ENCODE measurements around the gene SAXO2. TPM values are rescaled to one million over a fixed set of nuclear protein-coding genes. Genes with fewer than 3 reads are reported as not detected.

The SAXO2 gene
- total RNA-seq, 1 donor from 2014 or later = 6.0 TPM

- Mint-ChIP-seq H3K36me3 (ENCODE audit: insufficient read depth) (no peaks in the 10 kb centered on the region), H3K27ac (no peak overlapping the region), H3K27me3 (peaks cover 3% of the 10 kb centered on the region), H3K4me3 (ENCODE audit: low read depth) (no peak overlapping the region), H3K9me3 (ENCODE audit: low read depth) (no peaks in the 10 kb centered on the region), H3K4me1 (ENCODE audit: low read depth) (no peaks in the 10 kb centered on the region)
- no peak for DNase-seq (ENCODE audit: low spot score, unreplicated experiment)
- TF ChIP-seq CTCF (IDR thresholded peaks at IDR 0.05; ENCODE audit: unreplicated experiment) = no peak
These were observed 38.3 kb downstream of the SAXO2 start for GRCh38 chr15:82300883-82301282.

- no peak overlapping the region for H3K4me3 Mint-ChIP-seq (ENCODE audit: low read depth)
- no peak overlapping the region for H3K27ac Mint-ChIP-seq
- no peaks in the 10 kb centered on the region for H3K9me3 Mint-ChIP-seq (ENCODE audit: low read depth)
- peaks cover 3% of the 10 kb centered on the region for H3K27me3 Mint-ChIP-seq
- H3K36me3 Mint-ChIP-seq (ENCODE audit: insufficient read depth) = no peaks in the 10 kb centered on the region
- H3K4me1 Mint-ChIP-seq (ENCODE audit: low read depth) = no peaks in the 10 kb centered on the region
- DNase-seq (ENCODE audit: low spot score, unreplicated experiment) = no peak
- TF ChIP-seq CTCF (IDR thresholded peaks at IDR 0.05; ENCODE audit: unreplicated experiment) = no peak
These were observed 38.8 kb downstream of the SAXO2 start for GRCh38 chr15:82301296-82302016.

GRCh38 chr15:82303956-82304777, 41.5 kb downstream of the SAXO2 start:
- Mint-ChIP-seq H3K36me3 (ENCODE audit: insufficient read depth) (no peaks in the 10 kb centered on the region), H3K27me3 (peaks cover 7% of the 10 kb centered on the region), H3K27ac (no peak overlapping the region), H3K4me1 (ENCODE audit: low read depth) (peaks cover 2% of the 10 kb centered on the region), H3K9me3 (ENCODE audit: low read depth) (no peaks in the 10 kb centered on the region), H3K4me3 (ENCODE audit: low read depth) (no peak overlapping the region)
- no peak for TF ChIP-seq CTCF (IDR thresholded peaks at IDR 0.05; ENCODE audit: unreplicated experiment)
- no peak for DNase-seq (ENCODE audit: low spot score, unreplicated experiment)

DNA sequence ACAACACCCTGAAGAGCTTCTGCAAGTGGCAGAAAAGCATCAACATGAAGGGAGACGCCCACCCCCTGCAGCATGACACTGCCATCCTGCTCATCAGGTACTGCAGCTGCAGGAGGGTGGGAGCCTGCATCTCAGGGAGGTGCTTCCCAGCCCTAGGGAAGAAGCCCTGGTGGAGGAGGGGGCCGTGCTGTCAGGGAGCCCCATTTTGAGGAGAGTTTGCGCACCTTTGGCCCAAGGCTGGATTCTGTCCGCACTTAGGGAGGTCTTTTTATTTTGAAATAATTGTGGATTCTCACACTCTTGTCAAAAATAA, 42.1 kb downstream of the SAXO2 start:
- no peak overlapping the region for H3K4me3 Mint-ChIP-seq (ENCODE audit: low read depth)
- no peak for TF ChIP-seq CTCF (IDR thresholded peaks at IDR 0.05; ENCODE audit: unreplicated experiment)
- no peaks in the 10 kb centered on the region for H3K36me3 Mint-ChIP-seq (ENCODE audit: insufficient read depth)
- DNase-seq (ENCODE audit: low spot score, unreplicated experiment) = no peak
- H3K4me1 Mint-ChIP-seq (ENCODE audit: low read depth) = peaks cover 2% of the 10 kb centered on the region
- peaks cover 7% of the 10 kb centered on the region for H3K27me3 Mint-ChIP-seq
- no peaks in the 10 kb centered on the region for H3K9me3 Mint-ChIP-seq (ENCODE audit: low read depth)
- no peak overlapping the region for H3K27ac Mint-ChIP-seq

GRCh38 chr15:82305621-82306048, 43.0 kb downstream of the SAXO2 start:
- no peak for TF ChIP-seq CTCF (IDR thresholded peaks at IDR 0.05; ENCODE audit: unreplicated experiment)
- no peak overlapping the region for H3K27ac Mint-ChIP-seq
- H3K4me1 Mint-ChIP-seq (ENCODE audit: low read depth) = peaks cover 2% of the 10 kb centered on the region
- no peak for DNase-seq (ENCODE audit: low spot score, unreplicated experiment)
- no peak overlapping the region for H3K4me3 Mint-ChIP-seq (ENCODE audit: low read depth)
- H3K36me3 Mint-ChIP-seq (ENCODE audit: insufficient read depth) = no peaks in the 10 kb centered on the region
- peaks cover 3% of the 10 kb centered on the region for H3K9me3 Mint-ChIP-seq (ENCODE audit: low read depth)
- H3K27me3 Mint-ChIP-seq = peaks cover 7% of the 10 kb centered on the region

Data from progenitor cell of endocrine pancreas (in vitro differentiated cells).